HepG2 (cell line): ENCODE measurements around the gene CPNE2.

Source experiments
- TARDBP ChIP-seq: sonication (generic); formaldehyde crosslinking; IDR thresholded peaks from 2 replicates; pipeline ENCODE4 v1.8.0; 2022; ENCODE audit warnings: mild to moderate bottlenecking, missing genetic modification reagents
- ZNF605 ChIP-seq: sonication (generic); formaldehyde crosslinking; IDR thresholded peaks from 2 replicates; pipeline ENCODE4 v1.8.0; 2022; ENCODE audit warnings: mild to moderate bottlenecking, missing genetic modification reagents
- TF ChIP-seq, protein P1 (sequence below): sonication (generic); formaldehyde crosslinking; IDR thresholded peaks from 2 replicates; pipeline ENCODE4 v1.4.0; 2020; ENCODE audit warnings: missing genetic modification reagents, borderline replicate concordance

DNA sequence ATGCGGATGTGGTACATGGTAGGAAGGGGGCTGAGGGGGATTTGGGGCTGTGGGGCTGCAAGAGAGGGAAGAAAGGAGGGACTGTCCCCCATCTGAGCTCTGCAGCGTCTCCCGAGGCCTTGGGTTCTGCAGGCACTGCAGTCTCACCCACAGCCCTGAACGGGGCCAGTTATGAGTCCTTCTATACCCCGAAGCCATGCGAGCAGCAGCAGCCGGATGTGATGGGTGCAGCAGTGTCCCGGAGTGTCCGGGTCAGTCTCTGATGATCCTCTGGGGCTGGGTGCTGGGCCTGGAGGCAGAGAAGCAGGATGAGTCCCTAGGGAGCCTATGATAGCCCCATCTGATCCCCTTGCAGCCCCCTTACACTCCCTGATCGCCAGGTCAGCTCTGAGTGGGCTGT lies 41.5 kb downstream of the CPNE2 start:
- TF ChIP-seq, protein P1, sequence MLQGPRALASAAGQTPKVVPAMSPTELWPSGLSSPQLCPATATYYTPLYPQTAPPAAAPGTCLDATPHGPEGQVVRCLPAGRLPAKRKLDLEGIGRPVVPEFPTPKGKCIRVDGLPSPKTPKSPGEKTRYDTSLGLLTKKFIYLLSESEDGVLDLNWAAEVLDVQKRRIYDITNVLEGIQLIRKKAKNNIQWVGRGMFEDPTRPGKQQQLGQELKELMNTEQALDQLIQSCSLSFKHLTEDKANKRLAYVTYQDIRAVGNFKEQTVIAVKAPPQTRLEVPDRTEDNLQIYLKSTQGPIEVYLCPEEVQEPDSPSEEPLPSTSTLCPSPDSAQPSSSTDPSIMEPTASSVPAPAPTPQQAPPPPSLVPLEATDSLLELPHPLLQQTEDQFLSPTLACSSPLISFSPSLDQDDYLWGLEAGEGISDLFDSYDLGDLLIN (CRISPR knock-in tag) = no peak
- no peak for TF ChIP-seq ZNF605 (CRISPR knock-in tag)
- TF ChIP-seq TARDBP (CRISPR knock-in tag) = no peak
